T-helper 17 cell (primary cell): ENCODE measurements around the gene LIG3. TPM values are rescaled to one million over a fixed set of nuclear protein-coding genes. Genes with fewer than 3 reads are reported as not detected.
"Not testable (repeated sequence)": the region's sequence is repeated elsewhere in the genome, so short reads cannot be mapped to it uniquely, and the experiment has no call there.

Experiments used
- ATAC-seq: fragments of 150-1000 bp; cut with Tn5 transposase; 2 replicates; pipeline ENCODE4 v1.10.0; 2021; ENCODE audit warnings: mild to moderate bottlenecking, moderate library complexity
- DNase-seq, 3 donors: peaks; one replicate each; pipeline versions ENCODE4 v3.0.0 to v3.0.0-alpha.2; 2020 to 2021
- H3K9me3 ChIP-seq: one replicate; pipeline ENCODE4 v1.7.0; 2013; ENCODE audit warnings: low read length, mild to moderate bottlenecking; ENCODE audit not compliant: control insufficient read depth, poor library complexity, severe bottlenecking
- H3K27ac Mint-ChIP-seq: one replicate; pipeline ENCODE4 v1.8.0; 2022; ENCODE audit warnings: mild to moderate bottlenecking, moderate library complexity, mixed read lengths
- H3K27me3 Mint-ChIP-seq: one replicate; pipeline ENCODE4 v1.8.0; 2022; ENCODE audit warnings: mixed read lengths
- H3K36me3 Mint-ChIP-seq: one replicate; pipeline ENCODE4 v1.8.0; 2022; ENCODE audit warnings: low read depth, mixed read lengths
- H3K4me1 Mint-ChIP-seq: one replicate; pipeline ENCODE4 v1.8.0; 2022; ENCODE audit warnings: mild to moderate bottlenecking, mixed read lengths
- H3K4me3 Mint-ChIP-seq: one replicate; pipeline ENCODE4 v1.8.0; 2022; ENCODE audit warnings: mild to moderate bottlenecking, moderate library complexity, mixed read lengths
- total RNA-seq, 4 donors: library from RNA in 2 of 4; stranded (reverse) in 2 of 4; gene quantifications; one replicate each; pipeline ENCODE4 v1.2.3 and lab custom pipeline; 2022 to 2026

Gene LIG3
- total RNA-seq, 2 donors from 2014 or later = 43.1 to 48.7 TPM

DNA sequence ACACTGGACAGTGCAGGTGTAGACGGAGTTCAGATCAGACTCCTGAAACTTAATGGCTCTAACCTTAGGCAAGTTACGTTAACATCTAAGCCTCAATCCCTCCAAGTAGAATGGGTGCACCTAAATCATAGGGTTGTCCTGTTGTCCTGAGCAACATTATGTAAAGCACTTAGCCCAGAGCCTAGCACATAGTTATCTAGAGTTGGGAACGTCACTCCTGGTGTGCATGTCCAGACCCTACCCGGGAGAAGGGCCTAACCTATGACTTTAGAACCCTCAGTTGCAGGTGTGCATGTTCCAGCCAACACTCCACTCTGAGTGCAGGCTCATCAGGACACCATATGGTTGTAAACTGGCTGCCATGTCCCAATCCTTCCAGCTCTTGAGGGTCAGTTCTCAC is 26.0 kb downstream of the LIG3 start:
- no peaks in the 10 kb centered on the region for H3K36me3 Mint-ChIP-seq

GRCh38 chr17:35006961-35007360 is 26.6 kb downstream of the LIG3 start:
- peaks cover 3% of the 10 kb centered on the region for H3K4me1 Mint-ChIP-seq
- no peak for ATAC-seq
- peak overlapping the region; percentile 75 for H3K27ac Mint-ChIP-seq
- H3K4me3 Mint-ChIP-seq = no peak overlapping the region
- no peak for DNase-seq
- no peaks in the 10 kb centered on the region for H3K36me3 Mint-ChIP-seq
- no peaks in the 10 kb centered on the region for H3K27me3 Mint-ChIP-seq
- no peaks in the 10 kb centered on the region for H3K9me3 ChIP-seq

More for the DNA sequence above, 26.0 kb downstream of the LIG3 start:
- Mint-ChIP-seq H3K27me3 (no peaks in the 10 kb centered on the region), H3K4me1 (peaks cover 5% of the 10 kb centered on the region), H3K4me3 (no peak overlapping the region), H3K27ac (no peak overlapping the region)
- H3K9me3 ChIP-seq = no peaks in the 10 kb centered on the region
- no peak for DNase-seq
- ATAC-seq = no peak

GRCh38 chr17:35010093-35010492 is 29.8 kb downstream of the LIG3 start:
- ATAC-seq (no peak), DNase-seq (no peak)
- H3K9me3 ChIP-seq = no peaks in the 10 kb centered on the region
- Mint-ChIP-seq H3K4me1 (peaks cover 3% of the 10 kb centered on the region), H3K27me3 (no peaks in the 10 kb centered on the region), H3K27ac (no peak overlapping the region), H3K36me3 (no peaks in the 10 kb centered on the region), H3K4me3 (no peak overlapping the region)

DNA sequence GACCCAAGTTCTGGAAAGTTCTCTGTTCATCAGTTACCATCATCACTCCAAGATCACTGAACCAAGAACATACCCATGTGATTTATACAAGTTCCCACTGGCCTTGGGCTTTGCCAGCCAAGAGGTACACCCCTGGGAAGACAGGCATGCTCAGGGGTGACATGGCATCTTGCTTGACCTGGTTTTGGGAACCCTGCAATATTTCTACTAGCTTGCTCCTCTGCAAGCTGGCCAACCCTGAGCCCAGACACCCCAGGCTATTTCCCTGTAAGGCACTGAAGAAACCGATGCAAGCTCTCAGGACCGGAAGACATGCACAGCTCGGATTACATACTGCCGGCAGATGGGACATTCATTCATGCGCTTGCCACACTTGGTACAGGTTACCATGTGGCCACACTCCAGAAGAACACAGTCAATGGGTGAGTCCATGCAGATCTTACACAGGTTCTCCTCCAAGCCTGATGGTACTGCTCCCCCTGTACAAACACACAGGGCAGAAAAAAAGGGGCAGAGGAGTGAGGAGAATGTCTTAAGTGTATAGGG is 31.4 kb downstream of the LIG3 start:
- Mint-ChIP-seq H3K27ac (peak overlapping the region; percentile 68), H3K27me3 (no peaks in the 10 kb centered on the region), H3K36me3 (peaks cover 2% of the 10 kb centered on the region), H3K4me1 (peaks cover 3% of the 10 kb centered on the region), H3K4me3 (no peak overlapping the region)
- no peak for DNase-seq
- no peak for ATAC-seq
- H3K9me3 ChIP-seq = no peaks in the 10 kb centered on the region

DNA sequence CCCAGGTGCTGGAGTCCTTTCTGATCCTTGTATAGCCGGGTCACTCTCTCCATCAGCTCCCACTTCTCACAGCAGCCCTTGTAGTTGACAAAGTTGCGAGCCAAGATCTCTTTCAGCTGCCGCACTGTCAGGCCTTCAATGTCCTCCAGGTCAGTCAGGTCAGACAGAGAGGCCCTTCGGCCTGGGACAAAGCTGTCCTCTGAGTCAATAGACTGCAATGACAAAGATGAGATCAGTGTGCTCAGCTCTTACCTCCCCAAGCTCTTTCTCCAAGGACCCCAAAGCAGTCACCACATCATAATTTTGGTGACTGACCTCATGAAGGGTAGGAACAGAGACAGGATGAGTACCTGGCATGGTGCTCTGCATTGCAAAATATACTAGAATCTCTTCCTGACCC is 36.1 kb downstream of the LIG3 start:
- DNase-seq (no peak), ATAC-seq (no peak)
- Mint-ChIP-seq H3K4me1 (peaks cover 23% of the 10 kb centered on the region), H3K4me3 (no peak overlapping the region), H3K27ac (peak overlapping the region; percentile 39), H3K27me3 (no peaks in the 10 kb centered on the region), H3K36me3 (peaks cover 8% of the 10 kb centered on the region)
- no peaks in the 10 kb centered on the region for H3K9me3 ChIP-seq

- H3K27ac Mint-ChIP-seq = peak overlapping the region; percentile 39
- peaks cover 8% of the 10 kb centered on the region for H3K36me3 Mint-ChIP-seq
- ATAC-seq = no peak
These were observed 36.7 kb downstream of the LIG3 start for GRCh38 chr17:35017021-35017420.

DNA sequence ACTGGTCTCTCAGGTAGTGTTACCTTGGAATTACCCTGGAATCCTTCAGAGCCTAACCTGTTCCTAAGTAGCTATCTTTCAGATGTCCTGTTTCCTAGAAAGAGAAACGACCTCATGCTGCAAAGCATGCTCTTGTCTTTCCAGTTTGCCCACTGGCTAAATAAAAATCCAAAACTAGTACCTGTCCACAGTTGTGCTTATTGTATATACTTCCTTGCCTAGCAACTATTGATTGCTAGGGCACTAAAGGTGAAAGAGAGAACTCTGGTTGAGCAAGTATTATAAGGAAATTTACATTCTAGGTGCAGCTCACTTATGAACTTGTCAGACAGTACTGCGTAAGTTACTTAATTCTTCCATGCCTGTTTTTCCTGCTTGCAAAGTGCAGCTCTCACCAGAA is 38.5 kb downstream of the LIG3 start:
- no peaks in the 10 kb centered on the region for H3K27me3 Mint-ChIP-seq
- ATAC-seq (no peak), DNase-seq (no peak)
- no peaks in the 10 kb centered on the region for H3K9me3 ChIP-seq
- H3K4me3 Mint-ChIP-seq = no peak overlapping the region
- H3K4me1 Mint-ChIP-seq = peaks cover 48% of the 10 kb centered on the region
- peak overlapping the region; percentile 57 for H3K27ac Mint-ChIP-seq
- peaks cover 8% of the 10 kb centered on the region for H3K36me3 Mint-ChIP-seq

More at GRCh38 chr17:35017021-35017420, 36.7 kb downstream of the LIG3 start:
- no peaks in the 10 kb centered on the region for H3K9me3 ChIP-seq
- no peak for DNase-seq
- Mint-ChIP-seq H3K4me3 (no peak overlapping the region), H3K4me1 (peaks cover 30% of the 10 kb centered on the region), H3K27me3 (no peaks in the 10 kb centered on the region)

DNA sequence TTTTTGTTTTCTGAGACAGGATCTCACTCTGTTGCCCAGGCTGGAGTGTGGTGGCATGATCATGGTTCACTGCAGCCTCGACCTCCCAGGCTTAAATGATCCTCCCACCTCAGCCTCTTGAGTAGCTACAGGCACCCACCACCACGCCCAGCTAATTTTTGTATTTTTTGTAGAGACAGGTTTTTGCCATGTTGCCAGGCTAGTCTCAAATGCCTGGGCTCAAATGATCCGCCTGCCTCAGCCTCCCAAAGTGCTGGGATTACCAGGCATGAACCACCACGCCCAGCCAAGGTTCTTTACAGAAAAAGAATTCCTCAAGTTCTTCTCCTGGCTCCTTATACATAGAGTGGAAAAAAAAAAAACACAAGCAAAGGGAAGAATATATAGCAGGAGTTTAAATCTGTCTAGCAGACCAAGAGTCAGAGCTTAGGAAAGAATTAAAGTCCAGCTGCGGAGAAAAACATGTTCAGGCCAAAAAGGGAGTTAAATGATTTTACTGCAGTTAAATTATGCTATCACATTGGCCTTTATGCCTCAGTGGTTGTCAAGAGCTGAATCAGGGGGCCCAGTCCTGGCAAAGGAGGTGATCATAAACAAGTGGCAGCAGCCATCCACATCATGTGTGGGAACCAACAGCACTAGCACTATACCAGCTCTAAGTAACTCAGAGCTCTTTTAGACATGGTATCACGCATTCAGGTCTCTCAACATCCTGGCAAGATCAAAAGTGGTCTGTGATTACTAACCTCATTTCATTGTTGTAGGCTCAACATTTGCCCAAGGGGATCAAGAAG is 39.3 kb downstream of the LIG3 start:
- peaks cover 8% of the 10 kb centered on the region for H3K36me3 Mint-ChIP-seq
- no peaks in the 10 kb centered on the region for H3K27me3 Mint-ChIP-seq
- H3K9me3 ChIP-seq = no peaks in the 10 kb centered on the region
- DNase-seq (no peak), ATAC-seq (no peak)
- H3K27ac Mint-ChIP-seq = peak overlapping the region; percentile 51
- H3K4me1 Mint-ChIP-seq = peaks cover 52% of the 10 kb centered on the region
- H3K4me3 Mint-ChIP-seq = no peak overlapping the region

DNA sequence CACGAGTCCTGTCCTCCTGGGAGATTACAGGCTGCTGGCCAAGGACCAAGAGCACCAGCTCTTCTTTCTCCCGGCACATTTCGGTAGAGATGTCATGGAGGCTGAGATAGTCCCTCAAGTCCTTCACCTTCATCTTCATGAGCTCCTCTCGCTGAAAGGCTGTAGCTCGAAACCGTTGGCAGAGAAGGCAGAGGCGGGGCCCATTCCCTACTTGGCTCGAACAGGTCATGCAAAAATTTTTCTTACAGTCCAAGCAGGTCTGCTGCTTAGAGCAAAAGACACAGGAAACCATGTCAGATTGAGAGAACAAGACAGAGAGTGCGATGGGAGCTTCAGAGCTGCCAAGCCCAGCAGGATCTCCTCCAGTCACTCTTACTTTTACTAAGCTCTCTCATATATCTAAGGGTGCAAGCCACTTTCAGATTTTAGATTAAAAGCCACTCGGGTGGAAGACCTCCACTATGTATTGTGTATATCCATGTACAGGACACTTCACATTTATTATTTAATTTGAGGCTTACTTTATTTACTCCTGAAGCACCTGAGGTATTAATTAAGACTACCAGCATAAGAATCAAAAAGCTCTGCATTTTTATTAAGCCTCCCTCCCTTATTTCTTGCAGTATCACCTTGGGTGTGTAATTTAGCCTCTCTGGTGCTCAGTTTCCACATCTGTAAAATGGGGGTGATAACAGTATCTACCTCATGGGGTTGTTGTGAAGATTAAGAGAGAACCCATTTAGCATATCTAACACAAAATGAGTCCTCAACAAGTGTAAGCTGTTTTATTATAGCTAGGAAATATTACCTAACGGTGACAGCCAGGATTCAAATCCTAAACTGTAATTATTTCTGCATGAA is 41.4 kb downstream of the LIG3 start:
- no peak for ATAC-seq
- DNase-seq = no peak
- peak overlapping the region; percentile 77 for H3K4me3 Mint-ChIP-seq
- peaks cover 10% of the 10 kb centered on the region for H3K36me3 Mint-ChIP-seq
- H3K9me3 ChIP-seq = no peaks in the 10 kb centered on the region
- no peaks in the 10 kb centered on the region for H3K27me3 Mint-ChIP-seq
- H3K4me1 Mint-ChIP-seq = peaks cover 56% of the 10 kb centered on the region
- H3K27ac Mint-ChIP-seq = peak overlapping the region; percentile 96

- H3K27me3 Mint-ChIP-seq = no peaks in the 10 kb centered on the region
- peaks cover 6% of the 10 kb centered on the region for H3K36me3 Mint-ChIP-seq
- H3K4me1 Mint-ChIP-seq = peaks cover 51% of the 10 kb centered on the region
- ATAC-seq (peak; percentile 98), DNase-seq (peak; percentile 38 to 49 (median 46))
- peak overlapping the region; percentile 77 for H3K4me3 Mint-ChIP-seq
- no peaks in the 10 kb centered on the region for H3K9me3 ChIP-seq
- H3K27ac Mint-ChIP-seq = peak overlapping the region; percentile 96
These were observed 42.3 kb downstream of the LIG3 start for GRCh38 chr17:35022536-35023063.

DNA sequence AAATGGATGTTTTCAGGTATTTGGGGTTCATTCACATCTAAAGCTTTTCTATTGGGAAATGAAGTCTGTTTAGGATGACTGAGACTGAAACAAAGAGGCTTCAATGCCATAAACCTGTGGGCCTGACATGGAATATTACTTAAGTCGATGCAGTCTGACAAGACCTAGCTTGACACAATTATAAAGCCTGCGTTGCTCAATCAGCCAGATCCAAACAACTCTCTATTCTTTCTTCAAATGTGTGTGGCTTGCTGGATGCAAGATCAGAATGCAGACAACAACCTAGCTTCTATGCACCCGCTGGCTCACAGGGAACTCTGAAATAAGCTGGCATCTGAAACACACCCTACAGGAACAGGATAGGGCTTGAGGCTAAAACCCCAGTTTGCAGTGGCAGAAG is 43.2 kb downstream of the LIG3 start:
- DNase-seq (no peak), ATAC-seq (no peak)
- no peaks in the 10 kb centered on the region for H3K9me3 ChIP-seq
- Mint-ChIP-seq H3K4me1 (peaks cover 44% of the 10 kb centered on the region), H3K4me3 (peak overlapping the region; percentile 77), H3K27ac (peak overlapping the region; percentile 96), H3K27me3 (no peaks in the 10 kb centered on the region), H3K36me3 (peaks cover 4% of the 10 kb centered on the region)

DNA sequence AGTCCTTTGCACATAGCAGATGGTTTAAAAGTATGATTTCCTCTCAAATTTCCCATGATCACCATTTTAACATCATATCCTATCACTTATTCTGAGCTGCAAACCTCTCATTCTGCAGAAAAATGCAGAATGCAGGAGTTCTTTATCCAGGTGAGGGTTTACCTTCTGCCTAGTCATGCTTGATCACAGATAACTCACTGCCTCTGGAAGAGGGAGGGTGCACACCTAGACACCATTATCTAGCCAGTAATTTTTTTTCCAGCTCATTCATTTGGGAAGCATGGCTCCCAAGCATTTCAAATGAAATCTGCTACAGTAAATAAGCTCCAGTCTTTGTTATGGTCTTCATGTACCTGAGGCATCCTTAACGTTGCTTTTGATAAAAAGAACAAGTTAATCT is 45.2 kb downstream of the LIG3 start:
- Mint-ChIP-seq H3K4me3 (no peak overlapping the region), H3K27me3 (no peaks in the 10 kb centered on the region), H3K4me1 (peaks cover 44% of the 10 kb centered on the region), H3K36me3 (peaks cover 4% of the 10 kb centered on the region), H3K27ac (peak overlapping the region; percentile 96)
- no peak for ATAC-seq
- no peak for DNase-seq
- H3K9me3 ChIP-seq = no peaks in the 10 kb centered on the region

GRCh38 chr17:35028097-35028496 is 47.8 kb downstream of the LIG3 start:
- H3K27me3 Mint-ChIP-seq, DNase-seq, H3K4me3 Mint-ChIP-seq, ATAC-seq, H3K9me3 ChIP-seq: not testable (repeated sequence)
- H3K27ac Mint-ChIP-seq = peak overlapping the region; percentile 83
- H3K4me1 Mint-ChIP-seq = peaks cover 38% of the 10 kb centered on the region
- peaks cover 14% of the 10 kb centered on the region for H3K36me3 Mint-ChIP-seq
